ENCODE data around the gene XPO6.

The XPO6 gene

DNA sequence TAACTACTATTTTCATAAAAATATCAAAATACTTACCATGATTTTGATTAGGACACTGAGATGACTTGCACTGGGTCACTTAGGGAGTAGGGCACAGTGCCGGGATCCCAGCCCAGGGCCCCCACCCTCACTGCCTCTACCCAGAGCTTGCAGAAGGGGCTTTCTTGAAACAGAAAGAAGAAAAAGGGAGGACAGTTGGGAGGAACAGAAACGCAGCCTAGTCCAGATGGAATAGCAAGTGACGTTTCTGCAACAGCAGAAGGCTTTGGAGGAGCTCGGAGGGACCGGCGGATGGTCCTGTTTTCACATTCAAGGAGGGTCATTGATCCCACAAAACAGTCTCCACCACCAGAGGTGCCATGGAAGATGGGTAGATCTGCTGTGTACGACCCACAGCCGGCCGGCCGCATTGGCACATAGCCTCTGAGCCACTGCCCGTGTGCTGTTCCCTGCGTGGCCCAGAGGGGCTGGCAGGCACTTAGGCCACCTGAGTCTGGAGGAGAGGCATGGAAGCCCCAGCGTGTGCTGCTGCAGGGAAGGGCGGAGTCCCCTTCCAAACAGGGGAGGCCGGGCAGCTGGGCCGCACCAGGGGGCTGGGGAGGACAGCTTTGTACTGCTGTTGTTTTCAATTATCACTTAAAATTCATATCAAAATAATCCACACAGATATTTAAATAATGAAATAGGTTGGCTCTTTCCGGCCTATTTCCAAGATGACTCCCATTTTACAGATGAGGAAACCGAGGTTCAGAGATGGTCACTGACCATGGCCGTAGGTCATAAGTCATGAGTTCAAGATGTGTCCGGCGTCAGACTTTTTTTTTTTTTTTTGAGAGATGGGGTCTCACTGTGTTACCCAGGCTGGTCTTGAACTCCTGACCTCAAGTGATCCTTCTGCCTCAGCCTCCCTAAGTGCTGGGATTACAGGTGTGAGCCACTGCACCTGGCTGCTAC is 125.3 kb downstream of the XPO6 start:
- no peak for DNase-seq

DNA sequence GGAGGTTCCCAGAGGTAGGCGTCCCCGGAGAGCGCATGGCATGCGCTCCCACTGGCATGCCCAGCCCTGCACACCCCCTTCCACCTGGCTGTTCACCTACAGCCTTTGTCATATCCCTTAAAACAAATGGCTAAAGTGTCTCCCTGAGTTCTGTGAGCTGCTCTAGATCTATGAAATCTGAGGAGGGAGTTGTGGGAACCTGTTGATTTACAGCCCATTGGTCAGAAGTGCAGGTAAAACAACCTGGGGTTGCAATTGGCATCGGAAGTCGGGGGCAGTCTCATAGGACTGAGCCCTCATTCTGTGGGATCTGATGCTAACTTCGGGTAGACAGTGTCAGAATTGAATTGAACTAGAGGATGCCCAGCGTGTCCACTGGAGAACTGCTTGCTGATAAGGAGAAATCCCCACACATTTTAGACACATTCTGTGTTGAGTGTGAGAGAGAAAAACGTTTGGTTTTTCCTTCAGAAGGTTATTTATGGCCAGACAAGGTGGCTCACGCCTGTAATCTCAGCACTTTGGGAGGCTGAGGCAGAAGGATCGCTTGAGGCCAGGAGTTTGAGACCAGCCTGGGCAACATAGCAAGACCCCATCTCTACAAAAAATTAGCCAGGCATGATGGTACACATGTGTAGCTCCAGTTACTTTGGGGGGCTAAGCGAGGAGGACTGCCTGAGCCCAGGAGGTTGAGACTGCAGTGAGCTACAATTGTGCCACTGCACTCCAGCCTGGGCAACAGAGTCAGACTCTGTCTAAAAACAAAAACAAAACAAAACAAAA is 126.2 kb downstream of the XPO6 start:
- DNase-seq = no peak

DNA sequence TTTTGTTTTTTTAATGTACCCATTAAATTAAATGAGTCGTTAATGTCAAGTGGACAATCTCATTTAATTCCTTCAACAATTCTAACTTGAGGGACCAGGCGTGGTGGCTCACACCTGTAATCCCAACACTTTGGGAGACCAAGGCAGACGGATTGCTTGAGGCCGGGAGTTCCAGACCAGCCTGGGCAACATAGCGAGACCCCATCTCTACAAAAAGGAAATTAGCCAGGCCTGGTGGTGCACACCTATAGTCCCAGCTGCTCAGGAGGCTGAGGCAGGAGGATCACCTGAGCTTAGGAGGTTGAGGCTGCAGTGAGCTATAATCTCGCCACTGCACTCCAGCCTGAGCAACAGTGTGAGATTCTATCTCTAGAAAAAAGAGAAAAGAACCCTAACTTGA is 127.6 kb downstream of the XPO6 start:
- DNase-seq = no peak

- DNase-seq = no peak
Measured at GRCh38 chr16:28082624-28083023, 129.1 kb downstream of the XPO6 start.

DNA sequence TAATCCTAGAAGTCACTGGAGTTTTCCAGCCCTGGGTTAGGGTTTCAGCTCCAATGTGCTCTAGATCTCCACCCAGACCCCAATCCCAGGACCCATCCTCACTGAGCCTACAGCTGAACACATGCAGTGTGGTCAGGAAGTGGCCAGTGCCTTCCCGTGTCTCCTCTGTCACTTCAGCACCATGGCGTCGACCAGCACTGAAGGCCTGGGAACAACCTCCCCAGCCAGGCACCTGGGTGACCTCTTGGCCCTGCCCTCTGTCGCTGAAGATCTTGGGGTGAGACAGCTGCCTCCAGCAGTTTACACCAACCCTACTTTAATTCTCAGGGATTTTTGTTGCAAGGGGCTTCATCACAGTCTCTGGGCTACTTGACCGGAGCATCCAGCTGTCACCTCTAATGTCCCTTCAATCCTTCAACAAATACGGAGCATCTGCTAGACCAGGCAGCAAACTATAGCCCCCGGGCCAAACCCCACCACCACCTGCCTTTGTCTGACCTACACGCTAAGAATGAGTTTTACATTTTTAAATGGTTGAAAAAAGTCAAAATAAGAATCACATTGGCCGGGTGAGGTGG is 130.3 kb downstream of the XPO6 start:
- no peak for DNase-seq

DNA sequence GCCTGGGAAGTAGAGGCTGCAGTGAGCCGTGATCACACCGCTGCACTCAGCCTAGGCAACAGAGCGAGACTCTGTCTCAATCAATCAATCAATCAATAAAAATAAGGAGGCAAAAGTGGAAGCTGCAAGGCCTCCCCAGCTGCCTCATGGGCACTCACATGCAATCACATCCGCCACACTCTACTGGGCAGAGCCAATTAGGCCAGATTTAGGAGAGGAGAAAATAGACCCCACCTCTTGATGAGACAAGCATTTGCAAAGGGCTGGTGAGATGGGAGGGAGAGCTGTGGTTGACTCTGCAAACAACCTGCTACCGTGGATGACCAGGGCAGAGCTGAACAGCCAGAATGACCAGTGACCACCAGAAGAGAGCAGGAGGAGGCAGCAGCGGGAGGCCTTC is 133.5 kb downstream of the XPO6 start:
- no peak for DNase-seq

GRCh38 chr16:28073836-28074235 is 137.9 kb downstream of the XPO6 start:
- DNase-seq = no peak

- DNase-seq = no peak
Measured at GRCh38 chr16:28072087-28072486, 139.7 kb downstream of the XPO6 start.

DNA sequence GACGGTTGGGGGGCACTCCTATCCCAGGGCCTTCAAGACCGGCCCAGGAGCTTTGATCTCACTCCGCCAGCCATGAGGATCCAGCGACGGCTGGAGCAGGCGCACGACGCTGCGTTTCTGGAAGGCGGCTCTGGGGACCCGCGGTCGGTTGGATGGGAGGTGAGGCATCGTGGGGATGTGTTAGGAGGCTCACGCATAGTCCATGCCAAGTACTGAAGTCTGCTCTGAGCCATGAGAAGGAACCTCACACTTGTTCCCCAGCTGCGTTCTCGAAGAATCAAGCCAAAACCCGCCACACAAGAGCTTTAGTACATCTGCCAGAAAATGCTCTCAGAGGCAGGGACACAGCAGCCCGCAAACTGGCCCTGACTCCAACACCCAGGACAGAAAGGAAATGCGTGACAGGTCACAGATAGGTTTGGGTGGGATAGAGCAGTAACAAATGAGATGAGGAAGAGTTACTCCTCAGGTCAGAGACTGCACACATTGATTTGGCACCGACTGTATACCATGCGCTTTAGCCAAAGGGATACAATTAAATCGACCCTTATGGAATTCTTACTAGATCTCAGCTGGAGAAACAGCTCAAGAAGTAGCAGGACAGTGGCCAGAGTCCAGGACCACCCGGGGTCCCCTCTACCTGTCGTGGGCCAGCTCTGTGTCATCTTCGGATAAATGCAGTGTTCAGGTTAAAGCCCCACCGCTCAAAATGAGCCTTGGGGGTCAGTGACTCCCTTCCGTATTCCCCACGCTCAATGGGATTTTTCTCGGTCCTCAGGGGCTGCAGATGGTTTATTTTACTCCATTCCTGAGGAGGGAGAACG is 141.6 kb downstream of the XPO6 start:
- DNase-seq = no peak

GRCh38 chr16:28068976-28069375 is 142.8 kb downstream of the XPO6 start:
- no peak for DNase-seq

GRCh38 chr16:28067604-28068379 is 144.0 kb downstream of the XPO6 start:
- DNase-seq = no peak

DNA sequence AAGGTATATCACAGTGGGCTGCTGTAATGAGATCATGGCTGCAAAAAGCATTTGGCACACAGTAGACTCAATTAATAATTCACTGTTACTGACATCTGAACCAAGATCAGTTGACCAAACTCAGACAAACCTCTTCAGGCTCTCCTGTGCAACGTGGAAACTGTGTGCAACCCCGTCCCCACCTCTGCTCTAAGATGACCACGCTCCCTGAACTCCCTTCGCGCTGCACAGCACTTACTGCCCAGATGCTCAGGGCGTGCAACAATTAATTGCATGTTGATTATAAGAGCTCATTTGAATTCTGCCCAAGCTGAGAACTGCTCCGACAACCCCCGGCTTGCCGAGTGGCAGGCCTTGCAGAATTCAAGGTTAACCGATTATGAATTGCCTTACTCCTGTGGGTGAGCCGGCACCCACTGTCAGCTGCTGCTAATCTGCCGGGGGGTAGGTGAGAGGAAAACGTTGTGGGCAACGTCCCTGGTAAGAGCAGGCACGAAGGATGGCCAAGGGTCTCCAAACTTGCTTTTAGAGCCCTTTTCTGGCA is 147.0 kb downstream of the XPO6 start:
- no peak for DNase-seq

GRCh38 chr16:28064150-28064549 is 147.6 kb downstream of the XPO6 start:
- no peak for DNase-seq

DNA sequence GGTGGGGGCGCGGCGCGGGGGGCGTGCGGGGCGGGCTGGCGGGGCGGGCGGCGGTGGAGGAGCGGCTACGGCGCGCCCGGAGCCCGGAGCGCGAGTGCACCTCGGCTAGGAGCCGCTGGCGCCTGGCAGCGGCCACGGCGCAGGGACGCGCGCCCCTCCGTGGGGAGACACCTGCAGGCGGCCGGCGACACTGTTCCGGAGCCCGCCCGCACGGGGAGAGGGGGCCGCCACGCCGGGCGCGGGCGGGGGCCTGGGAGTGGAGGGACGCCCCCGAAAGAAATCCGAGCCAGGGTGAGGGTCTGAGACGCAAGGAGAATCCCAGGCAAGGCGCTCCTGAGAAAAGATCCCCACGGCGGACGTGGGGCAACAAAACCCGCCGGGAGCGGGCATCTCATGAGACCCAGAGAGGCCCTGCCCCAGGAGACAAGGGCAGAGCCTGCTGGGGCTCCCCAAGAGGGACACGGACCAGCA is 148.1 kb downstream of the XPO6 start, which contains the start of gene GSG1L:
Gene GSG1L (minus strand): TSS at position 124 of the 471 bp plus-strand sequence. CDS start 290 bp downstream, outside the sequence.
- no peak for DNase-seq

- DNase-seq = no peak
Measured at GRCh38 chr16:28062847-28063521, 148.8 kb downstream of the XPO6 start.

DNA sequence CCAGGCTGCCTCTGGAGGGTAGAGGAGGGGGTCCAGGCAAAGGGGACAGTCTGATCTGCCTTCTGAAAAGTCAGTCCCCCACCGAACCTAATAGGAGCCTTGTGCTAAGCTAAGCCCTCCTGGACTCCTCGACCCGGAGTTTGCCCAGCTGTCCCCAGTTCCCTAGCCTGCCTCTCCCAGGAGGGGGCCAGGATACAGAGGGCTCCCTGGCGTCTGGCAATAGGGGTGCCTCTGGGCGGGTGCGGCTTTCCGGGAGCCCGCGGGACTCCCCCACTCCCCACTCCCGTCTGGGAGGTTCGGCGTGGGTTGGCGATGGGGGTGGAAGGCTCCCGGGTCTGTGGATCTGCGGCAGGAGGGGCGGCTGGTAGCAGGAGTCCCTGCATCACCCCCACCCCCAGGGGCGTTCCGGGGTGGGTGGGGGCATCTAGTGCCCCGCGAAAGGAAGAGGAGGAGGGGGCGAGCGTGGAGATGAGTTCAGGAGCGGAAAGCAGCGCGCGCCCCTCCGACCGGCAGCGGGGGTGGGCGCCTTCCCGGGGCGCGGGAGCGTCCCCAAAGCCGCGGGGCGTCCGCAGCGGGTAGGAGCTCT is 149.4 kb downstream of the XPO6 start:
- DNase-seq = no peak

DNA sequence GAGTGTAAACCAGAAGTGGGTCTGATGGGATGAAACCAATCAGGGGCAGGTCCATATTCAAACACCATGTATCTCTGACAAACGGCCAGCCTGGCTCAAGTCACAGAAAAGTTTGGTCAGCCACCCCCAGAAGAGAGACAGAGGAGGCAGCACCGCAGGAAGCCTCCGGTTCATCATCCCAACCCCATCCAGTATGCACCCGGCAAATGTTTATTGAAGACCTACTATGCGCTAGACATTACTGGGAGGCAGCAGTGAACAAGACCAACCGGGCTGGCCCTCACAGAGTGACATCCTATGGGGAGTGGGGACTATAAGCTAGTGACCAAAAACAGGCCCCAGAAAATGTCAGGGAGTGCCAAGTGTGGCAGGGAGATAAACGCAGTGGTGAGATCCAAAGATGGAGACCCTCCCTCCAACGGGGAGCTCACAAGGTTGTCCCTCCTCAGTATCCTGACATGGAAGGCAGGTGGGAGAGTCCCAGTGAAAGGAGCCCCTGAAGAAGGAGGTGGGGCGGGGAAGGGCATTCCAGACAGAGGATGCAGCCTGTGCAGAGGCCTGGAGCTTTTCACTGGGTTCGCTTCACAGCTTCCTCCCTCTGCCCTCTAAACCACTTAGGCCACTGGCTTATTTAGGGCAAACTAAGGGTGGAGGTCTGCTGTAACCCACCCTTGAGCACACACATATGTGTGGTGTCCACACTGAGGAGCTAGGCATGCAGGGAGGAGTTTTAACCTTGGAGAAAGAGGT is 150.2 kb downstream of the XPO6 start:
- no peak for DNase-seq

DNA sequence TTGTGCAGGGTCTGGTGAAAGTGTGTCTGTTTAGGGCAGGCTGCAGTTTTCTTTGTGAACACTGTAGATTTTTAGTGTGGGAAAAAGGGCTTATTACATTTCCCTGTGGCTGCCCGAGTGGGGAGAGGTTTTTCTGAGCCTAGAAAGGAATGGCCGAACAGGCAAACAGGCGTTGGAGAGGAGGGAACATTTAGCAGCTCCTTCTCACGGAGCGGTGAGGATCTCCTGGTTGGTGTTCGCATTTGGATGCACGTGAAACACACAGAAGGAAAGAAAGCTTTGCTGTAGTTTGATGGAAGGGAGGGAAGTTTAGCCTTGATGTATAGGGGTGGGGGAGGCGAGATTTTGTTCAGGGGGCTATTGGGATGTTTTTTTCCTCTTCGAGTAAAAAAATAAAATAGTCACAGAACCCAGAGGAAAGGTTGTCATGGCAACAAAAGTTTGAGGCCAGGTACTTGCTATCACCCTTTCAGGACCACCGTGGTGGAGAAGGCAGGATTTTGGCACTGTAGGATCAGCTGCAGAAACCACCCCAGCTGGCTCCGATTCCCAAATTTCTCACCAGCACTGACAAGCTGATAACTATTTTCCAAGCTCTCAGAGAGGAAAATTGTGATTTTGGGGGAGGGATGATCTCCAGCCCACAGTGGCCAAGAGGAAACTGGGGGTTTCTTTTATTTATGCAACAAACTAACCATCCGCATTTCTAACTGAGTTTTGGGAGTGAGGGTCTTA is 151.8 kb downstream of the XPO6 start:
- DNase-seq = no peak

Measured in effector CD4-positive, alpha-beta T cell (primary cell).